HG03520 (cell line): Measurements from ENCODE around the gene NRF1.
A peak's percentile ranks its signal among the peaks of the same experiment; 100 is the strongest.
"Not testable (repeated sequence)": the region's sequence is repeated elsewhere in the genome, so short reads cannot be mapped to it uniquely, and the experiment has no call there.

ENCODE experiments used
- ATAC-seq: cut with Tn5 transposase; IDR thresholded peaks from one replicate; pipeline ENCODE4 v1.9.1; 2021; ENCODE audit warnings: mild to moderate bottlenecking, moderate library complexity; ENCODE audit not compliant: unreplicated experiment

NRF1 gene

GRCh38 chr7:129611246-129612111, at the start of gene NRF1:
TSS of gene NRF1 (plus strand) at chr7:129611720. CDS start at chr7:129657352, 45,632 bp downstream.
- ATAC-seq = peak; percentile 63

GRCh38 chr7:129566323-129566722, 45.2 kb upstream of the NRF1 start:
- ATAC-seq = not testable (repeated sequence)

- no peak for ATAC-seq
Measured at GRCh38 chr7:129567377-129567776, 44.1 kb upstream of the NRF1 start.

- no peak for ATAC-seq
Measured at GRCh38 chr7:129568240-129568639, 43.3 kb upstream of the NRF1 start.

GRCh38 chr7:129569326-129569725, 42.2 kb upstream of the NRF1 start:
- no peak for ATAC-seq

GRCh38 chr7:129569811-129570215, 41.7 kb upstream of the NRF1 start:
- ATAC-seq = no peak

- no peak for ATAC-seq
Measured at GRCh38 chr7:129571201-129571600, 40.3 kb upstream of the NRF1 start.

- no peak for ATAC-seq
Measured at GRCh38 chr7:129572205-129572604, 39.3 kb upstream of the NRF1 start.

GRCh38 chr7:129574487-129574886, 37.0 kb upstream of the NRF1 start:
- ATAC-seq = no peak

GRCh38 chr7:129575699-129576098, 35.8 kb upstream of the NRF1 start:
- ATAC-seq = no peak

- no peak for ATAC-seq
Measured at GRCh38 chr7:129576138-129576537, 35.4 kb upstream of the NRF1 start.

GRCh38 chr7:129578829-129579228, 32.7 kb upstream of the NRF1 start:
- no peak for ATAC-seq

- not testable (repeated sequence) for ATAC-seq
Measured at GRCh38 chr7:129586179-129586578, 25.3 kb upstream of the NRF1 start.

GRCh38 chr7:129588268-129588667, 23.3 kb upstream of the NRF1 start:
- ATAC-seq = no peak

- ATAC-seq = no peak
Measured at GRCh38 chr7:129591868-129592267, 19.7 kb upstream of the NRF1 start.

- ATAC-seq = not testable (repeated sequence)
Measured at GRCh38 chr7:129596386-129596785, 15.1 kb upstream of the NRF1 start.

- no peak for ATAC-seq
Measured at GRCh38 chr7:129597672-129598071, 13.8 kb upstream of the NRF1 start.

GRCh38 chr7:129599174-129599573, 12.3 kb upstream of the NRF1 start:
- no peak for ATAC-seq

- not testable (repeated sequence) for ATAC-seq
Measured at GRCh38 chr7:129603594-129603993, 7.9 kb upstream of the NRF1 start.

GRCh38 chr7:129604021-129604420, 7.5 kb upstream of the NRF1 start:
- ATAC-seq = not testable (repeated sequence)

- ATAC-seq = no peak
Measured at GRCh38 chr7:129604713-129605437, 6.6 kb upstream of the NRF1 start.
